ENCODE data around the gene C21orf91. TPM values are rescaled to one million over a fixed set of nuclear protein-coding genes. Genes with fewer than 3 reads are reported as not detected.

The C21orf91 gene
- total RNA-seq, 4 donors from 2014 or later, result 4.0 to 8.5 (median 5.6) TPM

GRCh38 chr21:17797967-17798366 lies 21.2 kb downstream of the C21orf91 start:
- ATAC-seq (no peak), DNase-seq (no peak)
- peaks cover 0 to 4% of the 10 kb centered on the region in 2 donors for H3K36me3 ChIP-seq
- no peaks in the 10 kb centered on the region for H3K27me3 ChIP-seq
- intact Hi-C loops (cut with DNase I; ENCODE audit: low total_unique reads), result no loop called here
- in situ Hi-C loops (cut with MboI; ENCODE audit: low sequenced_read_pairs in 4 of 4), result no loop called here
- no peaks in the 10 kb centered on the region for H3K9me3 ChIP-seq
- peaks cover 0 to 7% of the 10 kb centered on the region in 2 donors for H3K4me1 ChIP-seq
- no peak for TF ChIP-seq CTCF (IDR thresholded peaks at IDR 0.05 in 4 of 5, conservative IDR thresholded peaks at IDR 0.05 in 1 of 5)
- TF ChIP-seq POLR2A (IDR thresholded peaks at IDR 0.05), result no peak
- H3K27ac ChIP-seq, result no peak overlapping the region
- no peak overlapping the region for H3K4me3 ChIP-seq

- Histone ChIP-seq H3K4me3 (no peak overlapping the region), H3K4me1 (peaks cover 0 to 7% of the 10 kb centered on the region in 2 donors), H3K36me3 (peaks cover 0 to 8% of the 10 kb centered on the region in 2 donors), H3K27ac (no peak overlapping the region), H3K9me3 (no peaks in the 10 kb centered on the region), H3K27me3 (no peaks in the 10 kb centered on the region)
- intact Hi-C loops (cut with DNase I; ENCODE audit: low total_unique reads), result no loop called here
- in situ Hi-C loops (cut with MboI; ENCODE audit: low sequenced_read_pairs in 4 of 4), result no loop called here
- DNase-seq, result no peak
- no peak for ATAC-seq
- no peak for TF ChIP-seq POLR2A (IDR thresholded peaks at IDR 0.05)
- TF ChIP-seq CTCF (IDR thresholded peaks at IDR 0.05 in 4 of 5, conservative IDR thresholded peaks at IDR 0.05 in 1 of 5), result no peak
These were observed 22.7 kb downstream of the C21orf91 start for GRCh38 chr21:17796503-17796902.

DNA sequence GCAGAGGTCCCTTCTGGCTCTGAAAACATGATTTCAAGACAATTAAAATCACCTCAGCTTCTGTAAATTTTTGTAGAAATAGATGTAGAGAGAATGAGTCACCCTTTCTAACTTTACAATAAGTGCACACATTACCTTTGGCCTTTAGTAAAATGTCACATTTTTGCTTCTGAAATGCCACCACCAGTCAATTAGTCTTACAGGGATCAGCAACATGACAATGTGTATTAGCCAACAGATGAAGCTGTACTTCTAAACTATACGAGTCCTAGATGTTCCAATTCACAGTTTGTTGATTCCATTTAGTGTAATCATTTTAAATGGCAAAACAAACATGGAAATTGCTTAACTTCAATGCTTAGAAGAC lies 23.1 kb downstream of the C21orf91 start:
- H3K4me1 ChIP-seq, result peaks cover 0 to 7% of the 10 kb centered on the region in 2 donors
- no peak overlapping the region for H3K27ac ChIP-seq
- no peaks in the 10 kb centered on the region for H3K27me3 ChIP-seq
- no peak for DNase-seq
- intact Hi-C loops (cut with DNase I; ENCODE audit: low total_unique reads) (no loop called here), in situ Hi-C loops (cut with MboI; ENCODE audit: low sequenced_read_pairs in 4 of 4) (no loop called here)
- peaks cover 0 to 8% of the 10 kb centered on the region in 2 donors for H3K36me3 ChIP-seq
- TF ChIP-seq CTCF (IDR thresholded peaks at IDR 0.05 in 4 of 5, conservative IDR thresholded peaks at IDR 0.05 in 1 of 5) (no peak), POLR2A (IDR thresholded peaks at IDR 0.05) (no peak)
- H3K9me3 ChIP-seq, result no peaks in the 10 kb centered on the region
- no peak for ATAC-seq
- H3K4me3 ChIP-seq, result no peak overlapping the region

GRCh38 chr21:17795146-17796036 lies 23.8 kb downstream of the C21orf91 start:
- peaks cover 0 to 8% of the 10 kb centered on the region in 2 donors for H3K36me3 ChIP-seq
- no peaks in the 10 kb centered on the region for H3K9me3 ChIP-seq
- H3K27ac ChIP-seq, result no peak overlapping the region
- TF ChIP-seq CTCF (IDR thresholded peaks at IDR 0.05 in 4 of 5, conservative IDR thresholded peaks at IDR 0.05 in 1 of 5) (no peak), POLR2A (IDR thresholded peaks at IDR 0.05) (no peak)
- DNase-seq, result no peak
- in situ Hi-C loops (cut with MboI; ENCODE audit: low sequenced_read_pairs in 4 of 4) (no loop called here), intact Hi-C loops (cut with DNase I; ENCODE audit: low total_unique reads) (no loop called here)
- ATAC-seq, result no peak
- H3K27me3 ChIP-seq, result no peaks in the 10 kb centered on the region
- no peak overlapping the region for H3K4me3 ChIP-seq
- H3K4me1 ChIP-seq, result peaks cover 0 to 7% of the 10 kb centered on the region in 2 donors
